ENCODE measurements around the gene CLDN34. TPM values are rescaled to one million over a fixed set of nuclear protein-coding genes. Genes with fewer than 3 reads are reported as not detected.

Gene CLDN34, protein sequence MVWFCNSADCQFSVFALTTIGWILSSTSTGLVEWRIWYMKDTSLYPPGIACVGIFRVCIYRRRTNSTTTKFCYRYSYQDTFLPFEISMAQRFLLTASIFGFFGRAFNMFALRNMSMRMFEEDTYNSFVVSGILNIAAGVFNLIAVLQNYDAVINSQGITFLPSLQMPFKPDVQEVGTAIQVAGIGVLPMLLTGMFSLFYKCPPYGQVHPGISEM
- polyA plus RNA-seq (2012; rRNA removed), result not detected in 2 replicates
- polyA plus RNA-seq (2012; cell fraction: cytosol; rRNA removed), result not detected in 2 replicates
- not detected in 2 replicates for polyA plus RNA-seq (2012; cell fraction: nucleus; rRNA removed)

- no peak within 1 kb of the TSS for H3K4me3 ChIP-seq (ENCODE audit: low read depth in 2 of 2, low read length in 1 of 2)
- H3K9me2 ChIP-seq, result no peaks in the 10 kb centered on the region
- no peaks in the 10 kb centered on the region for H3K9me3 ChIP-seq
- TF ChIP-seq FOXM1 (IDR thresholded peaks at IDR 0.05; ENCODE audit: low read depth) (no peak), FOXJ3 (CRISPR knock-in tag; IDR thresholded peaks at IDR 0.05) (no peak), JUND (IDR thresholded peaks at IDR 0.05) (no peak), GABPA (IDR thresholded peaks at IDR 0.05; ENCODE audit: low read depth) (no peak), SIN3A (IDR thresholded peaks at IDR 0.05; ENCODE audit: borderline replicate concordance, low read depth, low read length) (no peak), EP300 (IDR thresholded peaks at IDR 0.05; ENCODE audit: borderline replicate concordance in 1 of 2, low read depth in 1 of 2, low read length in 1 of 2) (no peak), REST (IDR thresholded peaks at IDR 0.05; ENCODE audit: low read depth, low read length) (no peak), TCF12 (IDR thresholded peaks at IDR 0.05) (no peak), FOSL2 (IDR thresholded peaks at IDR 0.05; ENCODE audit: borderline replicate concordance, low read depth) (no peak), CHD2 (IDR thresholded peaks at IDR 0.05; ENCODE audit: low read length, partially characterized antibody) (no peak), POLR2AphosphoS5 (IDR thresholded peaks at IDR 0.05; ENCODE audit: low read depth, low read length) (no peak), SMC3 (IDR thresholded peaks at IDR 0.05; ENCODE audit: low read depth, low read length) (no peak)
- no peaks in the 10 kb centered on the region for H3K79me2 ChIP-seq (ENCODE audit: insufficient read depth)
- H2AFZ ChIP-seq (ENCODE audit: low read depth), result no peak within 1 kb of the TSS
- 52% methylated on average over 13 of the region's 16 CpGs for WGBS (ENCODE audit: low lambda C conversion rate)
- no peaks in the 10 kb centered on the region; the same call in 1 of the 2 replicates for H3K27me3 ChIP-seq (ENCODE audit: insufficient read depth)
- ChIA-PET CTCF (no interaction called here), POLR2A (no interaction called here)
- no peak within 1 kb of the TSS for H3K27ac ChIP-seq (ENCODE audit: low read depth in 2 of 2, low read length in 1 of 2)
- DNase-seq, result no peak
- no peaks in the 10 kb centered on the region for H3K36me3 ChIP-seq (replicated peaks in 1 of 2; ENCODE audit: control insufficient read depth in 1 of 2, insufficient read depth in 2 of 2, low read length in 1 of 2)
- H3K4me1 ChIP-seq (ENCODE audit: control insufficient read depth in 1 of 2, insufficient read depth in 2 of 2, low read depth in 1 of 2, low read length in 1 of 2), result no peaks in the 10 kb centered on the region
- H3K9ac ChIP-seq, result no peak within 1 kb of the TSS
- H3K4me2 ChIP-seq, result no peak within 1 kb of the TSS
- no peaks in the 10 kb centered on the region for H3F3A ChIP-seq (replicated peaks; ENCODE audit: insufficient read depth)
- H4K20me1 ChIP-seq (ENCODE audit: insufficient read depth), result no peaks in the 10 kb centered on the region
Measured at GRCh38 chrX:9966775-9967408, at the start of gene CLDN34. Gene CLDN34 (plus strand): TSS chrX:9967358. CDS start chrX:9967358, 0 bp downstream.

DNA sequence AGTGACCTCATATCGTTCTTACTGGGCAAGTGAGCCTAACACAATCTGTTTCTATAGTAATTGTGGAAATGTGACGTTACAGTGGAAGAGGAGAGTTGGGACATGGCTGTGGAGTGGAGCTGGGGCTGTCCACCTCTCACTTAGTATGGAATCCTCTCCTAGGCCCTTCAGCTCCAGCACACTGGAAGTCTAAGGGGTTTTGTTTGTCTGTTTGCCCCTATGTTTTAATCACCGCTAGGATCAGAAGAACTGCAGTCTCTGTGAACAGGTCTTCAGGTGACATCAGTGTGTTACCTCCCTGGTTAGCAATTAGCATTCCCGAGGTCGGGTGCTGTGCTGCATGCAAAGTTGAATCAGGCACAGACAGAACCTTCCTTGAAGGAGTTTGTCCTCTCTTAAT, 49.3 kb upstream of the CLDN34 start:
- 23% methylated on average over 5 of the region's 5 CpGs for WGBS (ENCODE audit: low lambda C conversion rate)
- no peak for DNase-seq
- Histone ChIP-seq H3K9me3 (no peaks in the 10 kb centered on the region), H2AFZ (ENCODE audit: low read depth) (no peak overlapping the region), H3F3A (replicated peaks; ENCODE audit: insufficient read depth) (no peaks in the 10 kb centered on the region), H4K20me1 (ENCODE audit: insufficient read depth) (no peaks in the 10 kb centered on the region), H3K4me2 (no peak overlapping the region), H3K36me3 (replicated peaks in 1 of 2; ENCODE audit: control insufficient read depth in 1 of 2, insufficient read depth in 2 of 2, low read length in 1 of 2) (no peaks in the 10 kb centered on the region), H3K79me2 (ENCODE audit: insufficient read depth) (no peaks in the 10 kb centered on the region), H3K27me3 (ENCODE audit: insufficient read depth) (no peaks in the 10 kb centered on the region; the same call in 1 of the 2 replicates), H3K9me2 (no peaks in the 10 kb centered on the region), H3K9ac (no peak overlapping the region), H3K4me1 (ENCODE audit: control insufficient read depth in 1 of 2, insufficient read depth in 2 of 2, low read depth in 1 of 2, low read length in 1 of 2) (no peaks in the 10 kb centered on the region), H3K27ac (ENCODE audit: low read depth in 2 of 2, low read length in 1 of 2) (no peak overlapping the region), H3K4me3 (ENCODE audit: low read depth in 2 of 2, low read length in 1 of 2) (no peak overlapping the region)
- POLR2A ChIA-PET, result no interaction called here
- TF ChIP-seq FOXJ3 (CRISPR knock-in tag; IDR thresholded peaks at IDR 0.05) (no peak), RXRA (IDR thresholded peaks at IDR 0.05; ENCODE audit: borderline replicate concordance, low read depth) (no peak), EP300 (IDR thresholded peaks at IDR 0.05; ENCODE audit: borderline replicate concordance in 1 of 2, low read depth in 1 of 2, low read length in 1 of 2) (no peak), REST (IDR thresholded peaks at IDR 0.05; ENCODE audit: low read depth, low read length) (no peak), GABPA (IDR thresholded peaks at IDR 0.05; ENCODE audit: low read depth) (no peak)
- TF ChIP-seq, protein P1, sequence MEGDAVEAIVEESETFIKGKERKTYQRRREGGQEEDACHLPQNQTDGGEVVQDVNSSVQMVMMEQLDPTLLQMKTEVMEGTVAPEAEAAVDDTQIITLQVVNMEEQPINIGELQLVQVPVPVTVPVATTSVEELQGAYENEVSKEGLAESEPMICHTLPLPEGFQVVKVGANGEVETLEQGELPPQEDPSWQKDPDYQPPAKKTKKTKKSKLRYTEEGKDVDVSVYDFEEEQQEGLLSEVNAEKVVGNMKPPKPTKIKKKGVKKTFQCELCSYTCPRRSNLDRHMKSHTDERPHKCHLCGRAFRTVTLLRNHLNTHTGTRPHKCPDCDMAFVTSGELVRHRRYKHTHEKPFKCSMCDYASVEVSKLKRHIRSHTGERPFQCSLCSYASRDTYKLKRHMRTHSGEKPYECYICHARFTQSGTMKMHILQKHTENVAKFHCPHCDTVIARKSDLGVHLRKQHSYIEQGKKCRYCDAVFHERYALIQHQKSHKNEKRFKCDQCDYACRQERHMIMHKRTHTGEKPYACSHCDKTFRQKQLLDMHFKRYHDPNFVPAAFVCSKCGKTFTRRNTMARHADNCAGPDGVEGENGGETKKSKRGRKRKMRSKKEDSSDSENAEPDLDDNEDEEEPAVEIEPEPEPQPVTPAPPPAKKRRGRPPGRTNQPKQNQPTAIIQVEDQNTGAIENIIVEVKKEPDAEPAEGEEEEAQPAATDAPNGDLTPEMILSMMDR (IDR thresholded peaks at IDR 0.05), result no peak
- TF ChIP-seq, protein P2, sequence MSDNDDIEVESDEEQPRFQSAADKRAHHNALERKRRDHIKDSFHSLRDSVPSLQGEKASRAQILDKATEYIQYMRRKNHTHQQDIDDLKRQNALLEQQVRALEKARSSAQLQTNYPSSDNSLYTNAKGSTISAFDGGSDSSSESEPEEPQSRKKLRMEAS (IDR thresholded peaks at IDR 0.05; ENCODE audit: low read depth), result no peak
- CTCF ChIA-PET, result interaction anchor here (1.0 kb wide), 1 partner anchor 202 kb away, joined by 4 read pairs; no protein-coding TSS in a partner anchor

Measured in SK-N-SH (cell line).